ENCODE data around the gene PPP4R3C. TPM values are rescaled to one million over a fixed set of nuclear protein-coding genes. Genes with fewer than 3 reads are reported as not detected.
"Not testable (repeated sequence)": the region's sequence is repeated elsewhere in the genome, so short reads cannot be mapped to it uniquely, and the experiment has no call there.

Gene PPP4R3C
- polyA plus RNA-seq (2011; rRNA removed) = not detected in 2 replicates
- not detected in 2 replicates for polyA minus RNA-seq (2011; rRNA and poly(A)+ RNA removed)

DNA sequence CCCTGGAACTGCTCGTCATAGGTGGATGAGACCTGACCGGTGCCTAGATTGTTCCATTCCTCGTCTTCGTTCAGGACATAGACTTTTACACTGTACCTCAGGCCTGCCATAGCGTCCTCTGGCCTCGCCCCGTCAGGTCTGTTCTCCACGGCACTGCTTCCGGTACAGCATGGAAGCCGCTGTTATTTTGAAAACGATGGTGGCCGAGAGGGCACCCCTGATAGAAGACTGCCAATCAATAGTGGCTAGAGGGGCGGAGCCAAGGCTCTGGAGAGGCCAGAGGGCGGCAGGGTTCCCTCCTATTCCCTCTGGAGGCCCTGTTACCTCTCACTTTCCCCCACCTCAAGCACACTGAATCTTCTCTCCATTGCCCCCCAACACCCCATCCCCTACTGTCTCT is at the start of gene PPP4R3C:
PPP4R3C (minus strand) TSS at position 155 of the 400 bp plus-strand sequence; CDS start at position 110, 45 bp downstream.
- CTCF ChIA-PET = no interaction called here
- POLR2A ChIA-PET = no interaction called here
- H3K9me3 ChIP-seq (ENCODE audit: control insufficient read depth, insufficient read depth, low read length) = peaks cover 4% of the 10 kb centered on the region; the same call in 1 of the 2 replicates
- H3K27ac ChIP-seq (ENCODE audit: low read depth, low read length) = no peak within 1 kb of the TSS
- TF ChIP-seq, protein P1, sequence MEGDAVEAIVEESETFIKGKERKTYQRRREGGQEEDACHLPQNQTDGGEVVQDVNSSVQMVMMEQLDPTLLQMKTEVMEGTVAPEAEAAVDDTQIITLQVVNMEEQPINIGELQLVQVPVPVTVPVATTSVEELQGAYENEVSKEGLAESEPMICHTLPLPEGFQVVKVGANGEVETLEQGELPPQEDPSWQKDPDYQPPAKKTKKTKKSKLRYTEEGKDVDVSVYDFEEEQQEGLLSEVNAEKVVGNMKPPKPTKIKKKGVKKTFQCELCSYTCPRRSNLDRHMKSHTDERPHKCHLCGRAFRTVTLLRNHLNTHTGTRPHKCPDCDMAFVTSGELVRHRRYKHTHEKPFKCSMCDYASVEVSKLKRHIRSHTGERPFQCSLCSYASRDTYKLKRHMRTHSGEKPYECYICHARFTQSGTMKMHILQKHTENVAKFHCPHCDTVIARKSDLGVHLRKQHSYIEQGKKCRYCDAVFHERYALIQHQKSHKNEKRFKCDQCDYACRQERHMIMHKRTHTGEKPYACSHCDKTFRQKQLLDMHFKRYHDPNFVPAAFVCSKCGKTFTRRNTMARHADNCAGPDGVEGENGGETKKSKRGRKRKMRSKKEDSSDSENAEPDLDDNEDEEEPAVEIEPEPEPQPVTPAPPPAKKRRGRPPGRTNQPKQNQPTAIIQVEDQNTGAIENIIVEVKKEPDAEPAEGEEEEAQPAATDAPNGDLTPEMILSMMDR (IDR thresholded peaks at IDR 0.05; ENCODE audit: low read depth, low read length) = no peak
- H3K4me3 ChIP-seq (ENCODE audit: low read depth, low read length) = no peak within 1 kb of the TSS
- no peaks in the 10 kb centered on the region for H3K27me3 ChIP-seq (ENCODE audit: control insufficient read depth, insufficient read depth, low read length)
- no peak for DNase-seq (ENCODE audit: low read depth, low spot score)

DNA sequence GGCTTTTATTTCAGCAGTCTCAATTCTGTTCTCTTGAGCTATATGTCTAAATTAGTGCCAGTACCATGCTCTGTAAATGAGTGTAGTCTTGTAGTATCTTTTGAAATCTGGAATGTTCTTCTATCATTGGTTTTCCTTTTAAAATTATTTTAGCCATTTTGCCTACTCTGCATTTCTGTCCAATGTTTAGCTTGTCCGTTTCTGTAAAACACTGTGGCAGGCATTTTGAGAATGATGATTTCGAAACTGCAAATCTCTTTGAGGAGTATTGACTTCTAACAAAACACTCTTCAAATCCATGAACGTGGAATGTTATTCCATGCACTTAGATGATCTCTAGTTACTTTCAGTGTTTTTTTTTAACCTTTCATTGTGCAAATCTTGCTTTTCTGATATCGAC is 28.3 kb upstream of the PPP4R3C start:
- DNase-seq (ENCODE audit: low read depth, low spot score) = no peak
- Histone ChIP-seq H3K27me3 (ENCODE audit: control insufficient read depth, insufficient read depth, low read length) (no peaks in the 10 kb centered on the region), H3K9me3 (ENCODE audit: control insufficient read depth, insufficient read depth, low read length) (no peaks in the 10 kb centered on the region), H3K27ac (ENCODE audit: low read depth, low read length) (no peak overlapping the region), H3K4me3 (ENCODE audit: low read depth, low read length) (no peak overlapping the region)
- POLR2A ChIA-PET = no interaction called here
- TF ChIP-seq, protein P1 (IDR thresholded peaks at IDR 0.05; ENCODE audit: low read depth, low read length) = no peak
- CTCF ChIA-PET = no interaction called here

DNA sequence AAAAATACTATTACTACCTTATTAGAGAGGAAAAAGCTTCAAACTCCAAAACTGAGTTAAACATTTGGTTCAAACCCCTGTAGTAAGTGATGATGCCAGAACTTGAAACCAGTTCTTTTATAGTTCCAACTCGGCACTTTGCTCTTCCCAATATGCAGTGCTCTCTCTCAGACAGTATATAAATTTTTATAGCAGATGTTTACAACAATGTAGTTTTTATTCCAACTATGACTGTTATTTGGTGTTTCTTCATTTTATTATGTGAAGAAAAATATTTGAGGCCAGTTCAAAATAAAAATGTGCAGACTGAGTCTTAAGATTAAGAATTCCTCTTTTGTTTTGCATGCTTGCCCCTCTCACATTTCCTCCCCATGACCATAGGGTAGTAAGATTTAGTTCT is 2.9 kb upstream of the PPP4R3C start:
- Histone ChIP-seq H3K9me3 (ENCODE audit: control insufficient read depth, insufficient read depth, low read length) (no peaks in the 10 kb centered on the region), H3K27me3 (ENCODE audit: control insufficient read depth, insufficient read depth, low read length) (no peaks in the 10 kb centered on the region), H3K27ac (ENCODE audit: low read depth, low read length) (no peak overlapping the region), H3K4me3 (ENCODE audit: low read depth, low read length) (no peak overlapping the region)
- TF ChIP-seq, protein P1 (IDR thresholded peaks at IDR 0.05; ENCODE audit: low read depth, low read length) = no peak
- DNase-seq (ENCODE audit: low read depth, low spot score) = no peak
- CTCF ChIA-PET = no interaction called here
- POLR2A ChIA-PET = no interaction called here

DNA sequence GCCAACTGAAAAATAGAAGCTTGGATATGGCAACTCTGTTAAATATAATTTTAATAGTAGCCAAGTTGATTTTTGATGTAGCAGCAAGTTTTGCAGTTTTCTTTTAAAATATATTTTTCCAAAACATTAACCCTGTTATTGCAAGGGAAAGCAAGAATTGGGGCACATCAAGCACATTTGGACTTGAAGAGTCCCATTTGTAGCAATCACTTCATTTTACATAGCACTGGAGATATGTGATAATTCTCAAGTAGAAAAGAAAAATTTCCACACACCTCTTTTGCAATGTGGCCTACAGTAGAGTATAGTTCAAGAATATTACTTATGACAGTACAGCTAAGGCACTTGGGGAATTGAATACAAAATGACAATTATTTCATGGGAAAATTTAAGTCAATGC is 1.9 kb upstream of the PPP4R3C start:
- Histone ChIP-seq H3K27me3 (ENCODE audit: control insufficient read depth, insufficient read depth, low read length) (no peaks in the 10 kb centered on the region), H3K9me3 (ENCODE audit: control insufficient read depth, insufficient read depth, low read length) (no peaks in the 10 kb centered on the region), H3K27ac (ENCODE audit: low read depth, low read length) (no peak overlapping the region), H3K4me3 (ENCODE audit: low read depth, low read length) (no peak overlapping the region)
- DNase-seq (ENCODE audit: low read depth, low spot score) = no peak
- ChIA-PET POLR2A (no interaction called here), CTCF (no interaction called here)
- TF ChIP-seq, protein P1 (IDR thresholded peaks at IDR 0.05; ENCODE audit: low read depth, low read length) = no peak

DNA sequence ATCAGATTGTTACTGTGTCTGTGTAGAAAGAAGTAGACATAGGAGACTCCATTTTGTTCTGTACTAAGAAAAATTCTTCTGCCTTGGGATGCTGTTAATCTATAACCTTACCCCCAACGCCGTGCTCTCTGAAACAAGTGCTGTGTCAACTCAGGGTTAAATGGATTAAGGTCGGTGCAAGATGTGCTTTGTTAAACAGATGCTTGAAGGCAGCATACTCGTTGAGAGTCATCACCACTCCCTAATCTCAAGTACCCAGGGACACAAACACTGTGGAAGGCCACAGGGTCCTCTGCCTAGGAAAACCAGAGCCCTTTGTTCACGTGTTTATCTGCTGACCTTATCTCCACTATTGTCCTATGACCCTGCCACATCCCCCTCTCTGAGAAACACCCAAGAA is 4.0 kb downstream of the PPP4R3C start:
- H3K27me3 ChIP-seq (ENCODE audit: control insufficient read depth, insufficient read depth, low read length); DNase-seq (ENCODE audit: low read depth, low spot score); POLR2A ChIA-PET; H3K4me3 ChIP-seq (ENCODE audit: low read depth, low read length); H3K9me3 ChIP-seq (ENCODE audit: control insufficient read depth, insufficient read depth, low read length); CTCF ChIA-PET; H3K27ac ChIP-seq (ENCODE audit: low read depth, low read length): not testable (repeated sequence)

DNA sequence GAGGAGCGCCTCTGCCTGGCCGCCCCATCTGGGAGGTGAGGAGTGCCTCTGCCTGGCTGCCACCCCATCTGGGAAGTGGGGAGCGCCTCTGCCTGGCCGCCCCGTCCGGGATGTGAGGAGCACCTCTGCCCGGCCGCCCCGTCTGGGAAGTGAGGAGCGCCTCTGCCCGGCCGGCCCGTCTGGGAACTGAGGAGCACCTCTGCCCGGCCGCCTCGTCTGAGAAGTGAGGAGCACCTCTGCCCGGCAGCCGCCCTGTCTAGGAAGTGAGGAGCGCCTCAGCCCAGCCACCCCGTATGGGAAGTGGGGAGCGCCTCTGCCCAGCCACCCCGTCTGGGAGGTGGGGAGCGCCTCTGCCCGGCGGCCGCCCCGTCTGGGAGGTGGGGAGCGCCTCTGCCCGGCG is 4.6 kb downstream of the PPP4R3C start:
- DNase-seq (ENCODE audit: low read depth, low spot score); CTCF ChIA-PET; H3K9me3 ChIP-seq (ENCODE audit: control insufficient read depth, insufficient read depth, low read length); H3K4me3 ChIP-seq (ENCODE audit: low read depth, low read length); H3K27ac ChIP-seq (ENCODE audit: low read depth, low read length); POLR2A ChIA-PET; H3K27me3 ChIP-seq (ENCODE audit: control insufficient read depth, insufficient read depth, low read length): not testable (repeated sequence)
